Bronchus fibroblast of lung (primary cell): ENCODE results near the gene COL13A1. TPM values are rescaled to one million over a fixed set of nuclear protein-coding genes. Genes with fewer than 3 reads are reported as not detected.

Experiments used
- total RNA-seq: library from RNA; depleted of rRNA; stranded (reverse); fragments of >200 nt; gene quantifications from 2 replicates; pipeline ENCODE4 v1.2.3, GENCODE V29; 2015

COL13A1 gene
- total RNA-seq = 17.4 and 24.4 TPM in 2 replicates

GRCh38 chr10:69801434-69802315, at the start of gene COL13A1:
Gene COL13A1 (plus strand): TSS chr10:69801906. CDS start chr10:69802424, 518 bp downstream.

Other genes with a start within 250 kb of the COL13A1 start
- not detected in 2 replicates for gene NEUROG3, start 228.5 kb upstream of the COL13A1 start, total RNA-seq
- 0.45 TPM in 1 of 2 replicates, not detected in the other for gene FAM241B, start 171.7 kb upstream of the COL13A1 start, total RNA-seq